Astrocyte (in vitro differentiated cells and primary cell): ENCODE data around the gene SNAI1. TPM values are rescaled to one million over a fixed set of nuclear protein-coding genes. Genes with fewer than 3 reads are reported as not detected.

ENCODE experiments used
- DNase-seq: peaks from one replicate; pipeline ENCODE4 v3.0.0-alpha.2; 2010; ENCODE audit warnings: low read depth
- FAIRE-seq: peaks from 2 replicates; lab custom pipeline; 2011; peaks lifted over from hg19 to GRCh38; lab: Jason Lieb, UNC
- H2AFZ ChIP-seq: 2 replicates; pipeline ENCODE4 v1.6.0; 2012; ENCODE audit warnings: low read depth, low read length, inconsistent platforms
- H3K27ac ChIP-seq: 2 replicates; pipeline ENCODE4 v1.5.1; 2011; ENCODE audit warnings: low read depth, low read length, inconsistent platforms
- H3K27me3 ChIP-seq: 2 replicates; pipeline ENCODE4 v1.6.0; 2011; ENCODE audit warnings: low read length, inconsistent platforms; ENCODE audit not compliant: insufficient read depth
- H3K36me3 ChIP-seq: 2 replicates; pipeline ENCODE4 v1.5.1; 2011; ENCODE audit warnings: low read length, inconsistent platforms; ENCODE audit not compliant: insufficient read depth
- H3K4me1 ChIP-seq: 2 replicates; pipeline ENCODE4 v1.5.1; 2011; ENCODE audit warnings: low read length, inconsistent platforms; ENCODE audit not compliant: insufficient read depth
- H3K4me2 ChIP-seq: 2 replicates; pipeline ENCODE4 v1.6.0; 2012; ENCODE audit warnings: low read length, inconsistent platforms
- H3K4me3 ChIP-seq: 2 replicates; pipeline ENCODE4 v1.5.1; 2011; ENCODE audit warnings: low read depth, mild to moderate bottlenecking, low read length, inconsistent platforms; ENCODE audit not compliant: insufficient read depth
- H3K79me2 ChIP-seq: 2 replicates; pipeline ENCODE4 v1.6.0; 2012; ENCODE audit warnings: mild to moderate bottlenecking, low read length, inconsistent platforms; ENCODE audit not compliant: insufficient read depth
- H3K9ac ChIP-seq: 2 replicates; pipeline ENCODE4 v1.6.0; 2012; ENCODE audit warnings: mild to moderate bottlenecking, low read length, inconsistent platforms
- H3K9me3 ChIP-seq: 2 replicates; pipeline ENCODE4 v1.5.1; 2012; ENCODE audit warnings: low read depth, mild to moderate bottlenecking, low read length, inconsistent platforms; ENCODE audit not compliant: insufficient read depth
- H4K20me1 ChIP-seq: 2 replicates; pipeline ENCODE4 v1.6.0; 2012; ENCODE audit warnings: low read length, inconsistent platforms; ENCODE audit not compliant: insufficient read depth
- H3K27ac Mint-ChIP-seq: one replicate; pipeline ENCODE4 v1.8.0; 2021; ENCODE audit warnings: mild to moderate bottlenecking, mixed read lengths; ENCODE audit not compliant: unreplicated experiment
- H3K27me3 Mint-ChIP-seq: one replicate; pipeline ENCODE4 v1.8.0; 2021; ENCODE audit warnings: low read depth, mixed read lengths; ENCODE audit not compliant: unreplicated experiment
- H3K36me3 Mint-ChIP-seq: one replicate; pipeline ENCODE4 v1.8.0; 2021; ENCODE audit warnings: low read depth, mixed read lengths; ENCODE audit not compliant: unreplicated experiment
- H3K4me1 Mint-ChIP-seq: one replicate; pipeline ENCODE4 v1.8.0; 2021; ENCODE audit warnings: low read depth, mixed read lengths; ENCODE audit not compliant: unreplicated experiment
- H3K4me3 Mint-ChIP-seq: one replicate; pipeline ENCODE4 v1.8.0; 2021; ENCODE audit warnings: mild to moderate bottlenecking, moderate library complexity, mixed read lengths; ENCODE audit not compliant: unreplicated experiment
- H3K9me3 Mint-ChIP-seq: one replicate; pipeline ENCODE4 v1.8.0; 2021; ENCODE audit warnings: mild to moderate bottlenecking, mixed read lengths; ENCODE audit not compliant: unreplicated experiment
- CTCF ChIP-seq: IDR thresholded peaks from 2 replicates; pipeline ENCODE4 v1.5.1; 2011; ENCODE audit warnings: low read depth, mild to moderate bottlenecking, inconsistent platforms, low read length, moderate library complexity; ENCODE audit not compliant: insufficient read depth
- EZH2 ChIP-seq: IDR thresholded peaks from 2 replicates; pipeline ENCODE4 v1.6.1; 2012; ENCODE audit warnings: mild to moderate bottlenecking, low read length, inconsistent platforms; ENCODE audit not compliant: insufficient read depth
- total RNA-seq: library from RNA; stranded (reverse); gene quantifications from 2 replicates; pipeline ENCODE4 v1.2.1, GENCODE V29; 2021

SNAI1 gene
- total RNA-seq, 1 donor from 2014 or later, result 9.1 TPM

- Mint-ChIP-seq H3K4me3 (no peak overlapping the region), H3K4me1 (peaks cover 7% of the 10 kb centered on the region), H3K27ac (no peak overlapping the region), H3K36me3 (no peaks in the 10 kb centered on the region), H3K9me3 (no peaks in the 10 kb centered on the region), H3K27me3 (peaks cover 16% of the 10 kb centered on the region)
- FAIRE-seq (no peak), DNase-seq (no peak)
- Histone ChIP-seq H3K36me3 (no peaks in the 10 kb centered on the region), H3K9me3 (no peaks in the 10 kb centered on the region), H3K4me2 (no peak overlapping the region), H3K27ac (no peak overlapping the region), H4K20me1 (no peaks in the 10 kb centered on the region), H2AFZ (no peak overlapping the region), H3K79me2 (no peaks in the 10 kb centered on the region), H3K9ac (no peak overlapping the region), H3K4me1 (no peaks in the 10 kb centered on the region), H3K27me3 (peaks cover 3% of the 10 kb centered on the region), H3K4me3 (no peak overlapping the region)
- TF ChIP-seq EZH2 (no peak), CTCF (no peak)
These were observed 29.8 kb downstream of the SNAI1 start for GRCh38 chr20:50012282-50013263.

DNA sequence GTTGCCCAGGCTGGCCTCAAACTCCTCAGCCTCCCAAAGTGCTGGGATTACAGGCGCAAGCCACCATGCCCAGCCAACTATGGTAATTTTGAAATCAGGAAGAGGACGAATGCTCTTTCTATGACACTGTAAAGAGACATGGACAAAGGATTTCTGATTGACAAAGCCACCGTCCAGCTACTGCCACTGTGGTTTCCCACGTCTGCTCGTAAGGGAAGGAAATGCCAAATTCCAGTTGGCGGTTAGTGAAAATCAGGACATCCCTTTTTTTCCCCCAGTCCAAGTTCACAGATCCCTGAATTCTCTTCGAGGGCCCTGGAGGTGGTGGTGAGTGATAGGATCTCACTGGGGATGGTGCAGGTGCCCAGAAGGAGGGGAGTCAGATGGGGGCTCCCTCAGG lies 31.2 kb downstream of the SNAI1 start:
- DNase-seq (no peak), FAIRE-seq (no peak)
- Mint-ChIP-seq H3K36me3 (no peaks in the 10 kb centered on the region), H3K27me3 (peaks cover 16% of the 10 kb centered on the region), H3K9me3 (no peaks in the 10 kb centered on the region), H3K4me1 (peaks cover 7% of the 10 kb centered on the region), H3K27ac (peak overlapping the region; percentile 58), H3K4me3 (no peak overlapping the region)
- Histone ChIP-seq H2AFZ (no peak overlapping the region), H3K4me3 (no peak overlapping the region), H3K27ac (no peak overlapping the region), H3K27me3 (peaks cover 3% of the 10 kb centered on the region), H4K20me1 (no peaks in the 10 kb centered on the region), H3K4me1 (no peaks in the 10 kb centered on the region), H3K36me3 (no peaks in the 10 kb centered on the region), H3K79me2 (no peaks in the 10 kb centered on the region), H3K9ac (no peak overlapping the region), H3K4me2 (no peak overlapping the region), H3K9me3 (no peaks in the 10 kb centered on the region)
- no peak for TF ChIP-seq CTCF
- no peak for TF ChIP-seq EZH2
